SK-N-SH (cell line): ENCODE measurements around the gene ZSCAN30. TPM values are rescaled to one million over a fixed set of nuclear protein-coding genes. Genes with fewer than 3 reads are reported as not detected.
A peak's percentile ranks its signal among the peaks of the same experiment; 100 is the strongest.

Experiments used
- CTCF ChIA-PET: fragments of 300-600, 350-600 bp; formaldehyde crosslinking; extraction: SDS; loops from one replicate; lab custom pipeline; 2021; lab: Yijun Ruan, JAX
- POLR2A ChIA-PET: fragments of 350-600 bp; sonication (Branson Sonifier 250); formaldehyde crosslinking; extraction: SDS; loops from one replicate; lab custom pipeline; 2020; ENCODE audit warnings: antibody characterized with exemption, inconsistent platforms; lab: Yijun Ruan, JAX
- DNase-seq: peaks from one replicate; pipeline ENCODE4 v3.0.0; 2012
- H2AFZ ChIP-seq: fragments of 200-600 bp; sonication (generic); 2 replicates; pipeline ENCODE4 v1.8.1; 2016; ENCODE audit warnings: antibody characterized with exemption, mild to moderate bottlenecking, low read depth
- H3F3A ChIP-seq: fragments of 200-600 bp; sonication (generic); replicated peaks from 2 replicates; pipeline ENCODE3; 2016; ENCODE audit warnings: antibody characterized with exemption, mild to moderate bottlenecking; ENCODE audit not compliant: insufficient read depth
- H3K27ac ChIP-seq, 2 experiments: fragments of 200-500 bp in 1 of 2; fragments of 200-600 bp in 1 of 2; sonication (Bioruptor generic) in 1 of 2; sonication (generic), shearing (Covaris generic) in 1 of 2; 2 replicates each; pipeline versions ENCODE4 v1.5.1 to v1.6.1; 2014 to 2016; ENCODE audit warnings: low read depth in 2 of 2, inconsistent platforms in 1 of 2, low read length in 1 of 2, mild to moderate bottlenecking in 1 of 2, mixed read lengths in 1 of 2
- H3K27me3 ChIP-seq: fragments of 200-600 bp; sonication (generic), shearing (Covaris generic); 2 replicates; pipeline ENCODE4 v1.6.1; 2016; ENCODE audit warnings: mixed run types; ENCODE audit not compliant: insufficient read depth
- H3K36me3 ChIP-seq, 2 experiments: fragments of 200-500 bp in 1 of 2; fragments of 200-600 bp in 1 of 2; sonication (Bioruptor generic) in 1 of 2; sonication (generic) in 1 of 2; replicated peaks in 1 of 2; 2 replicates each; pipeline versions ENCODE3 to v1.5.1; 2014 to 2016; ENCODE audit warnings: low read length in 1 of 2, mild to moderate bottlenecking in 1 of 2; ENCODE audit not compliant: insufficient read depth in 2 of 2, control insufficient read depth in 1 of 2
- H3K4me1 ChIP-seq, 2 experiments: fragments of 200-500 bp in 1 of 2; fragments of 200-600 bp in 1 of 2; sonication (Bioruptor generic) in 1 of 2; sonication (generic), shearing (Covaris generic) in 1 of 2; 2 replicates each; pipeline versions ENCODE4 v1.5.1 to v1.6.1; 2014 to 2016; ENCODE audit warnings: low read depth in 1 of 2, low read length in 1 of 2, mixed run types in 1 of 2; ENCODE audit not compliant: insufficient read depth in 2 of 2, control insufficient read depth in 1 of 2
- H3K4me2 ChIP-seq: fragments of 200-600 bp; sonication (generic), shearing (Covaris generic); 2 replicates; pipeline ENCODE4 v1.6.1; 2017; ENCODE audit warnings: mixed run types
- H3K4me3 ChIP-seq, 2 experiments: fragments of 200-500 bp in 1 of 2; fragments of 200-600 bp in 1 of 2; sonication (Bioruptor generic) in 1 of 2; sonication (generic), shearing (Covaris generic) in 1 of 2; 2 replicates each; pipeline versions ENCODE4 v1.5.1 to v1.8.1; 2014 to 2016; ENCODE audit warnings: low read depth in 2 of 2, inconsistent platforms in 1 of 2, low read length in 1 of 2, mild to moderate bottlenecking in 1 of 2, mixed read lengths in 1 of 2, moderate library complexity in 1 of 2
- H3K79me2 ChIP-seq: fragments of 200-600 bp; sonication (generic); 2 replicates; pipeline ENCODE4 v1.8.1; 2017; ENCODE audit warnings: mild to moderate bottlenecking; ENCODE audit not compliant: insufficient read depth
- H3K9ac ChIP-seq: fragments of 200-600 bp; sonication (generic); 2 replicates; pipeline ENCODE4 v1.6.1; 2017; ENCODE audit warnings: mixed run types
- H3K9me2 ChIP-seq: fragments of 200-600 bp; sonication (generic); 2 replicates; pipeline ENCODE4 v1.6.1; 2017; ENCODE audit warnings: mixed run types
- H3K9me3 ChIP-seq: fragments of 200-600 bp; sonication (generic); 2 replicates; pipeline ENCODE4 v1.6.1; 2017; ENCODE audit warnings: mixed run types, mild to moderate bottlenecking, moderate library complexity
- H4K20me1 ChIP-seq: fragments of 200-600 bp; sonication (generic); 2 replicates; pipeline ENCODE4 v1.6.1; 2017; ENCODE audit warnings: mild to moderate bottlenecking, mixed run types; ENCODE audit not compliant: insufficient read depth
- EP300 ChIP-seq, 2 experiments: IDR thresholded peaks; 2 replicates each; pipeline versions ENCODE4 v1.4.0 to v1.6.1; 2012; ENCODE audit warnings: borderline replicate concordance in 1 of 2, low read depth in 1 of 2, low read length in 1 of 2
- GATA2 ChIP-seq: sonication (generic); formaldehyde crosslinking; IDR thresholded peaks from 2 replicates; pipeline ENCODE4 v1.5.0; 2020; ENCODE audit warnings: mild to moderate bottlenecking, missing genetic modification reagents
- POLR2AphosphoS5 ChIP-seq: IDR thresholded peaks from 2 replicates; pipeline ENCODE4 v1.6.1; 2012; ENCODE audit warnings: low read depth, low read length
- RAD21 ChIP-seq: IDR thresholded peaks from 2 replicates; pipeline ENCODE4 v1.6.1; 2012; ENCODE audit warnings: mild to moderate bottlenecking, low read length
- RCOR1 ChIP-seq: fragments of 150-350 bp; IDR thresholded peaks from 2 replicates; pipeline ENCODE4 v1.6.1; 2017; ENCODE audit warnings: antibody characterized with exemption, low read length
- RFX5 ChIP-seq: IDR thresholded peaks from 2 replicates; pipeline ENCODE4 v1.6.1; 2012; ENCODE audit warnings: mild to moderate bottlenecking, improper control_type of control experiment, low read length
- RXRA ChIP-seq: IDR thresholded peaks from 2 replicates; pipeline ENCODE4 v1.4.0; 2012; ENCODE audit warnings: low read depth, mild to moderate bottlenecking, borderline replicate concordance
- TAF1 ChIP-seq: IDR thresholded peaks from 2 replicates; pipeline ENCODE4 v1.6.1; 2012; ENCODE audit warnings: low read depth, mild to moderate bottlenecking, low read length, moderate library complexity, borderline replicate concordance
- WGBS: methylation state at CpG from one replicate; pipeline ENCODE4 v1.1.6; 2017; ENCODE audit warnings: low lambda C conversion rate; 5-methylcytosine and 5-hydroxymethylcytosine counted together
- polyA plus RNA-seq, 3 experiments: library from polyadenylated mRNA; depleted of rRNA; stranded (reverse); fragments of >200 nt; gene quantifications; 2 replicates each; pipeline ENCODE4 v1.2.3, GENCODE V29; 2012
- TF ChIP-seq, protein P1 (sequence below): IDR thresholded peaks from 2 replicates; pipeline ENCODE4 v1.4.0; 2012; ENCODE audit warnings: low read depth, borderline replicate concordance
- TF ChIP-seq, protein P2 (sequence below): fragments of 200-600 bp; sonication (generic); IDR thresholded peaks from 2 replicates; pipeline ENCODE4 v1.6.1; 2017; ENCODE audit warnings: antibody characterized with exemption, mild to moderate bottlenecking, moderate library complexity
- TF ChIP-seq, protein P3 (sequence below): fragments of 150-350 bp; IDR thresholded peaks from 2 replicates; pipeline ENCODE4 v1.6.1; 2017; ENCODE audit warnings: antibody characterized with exemption, low read length, low read depth, borderline replicate concordance

Gene ZSCAN30
- polyA plus RNA-seq, 1 of the 3 experiments (the other 2 are of a cell fraction), result 5.9 TPM

DNA sequence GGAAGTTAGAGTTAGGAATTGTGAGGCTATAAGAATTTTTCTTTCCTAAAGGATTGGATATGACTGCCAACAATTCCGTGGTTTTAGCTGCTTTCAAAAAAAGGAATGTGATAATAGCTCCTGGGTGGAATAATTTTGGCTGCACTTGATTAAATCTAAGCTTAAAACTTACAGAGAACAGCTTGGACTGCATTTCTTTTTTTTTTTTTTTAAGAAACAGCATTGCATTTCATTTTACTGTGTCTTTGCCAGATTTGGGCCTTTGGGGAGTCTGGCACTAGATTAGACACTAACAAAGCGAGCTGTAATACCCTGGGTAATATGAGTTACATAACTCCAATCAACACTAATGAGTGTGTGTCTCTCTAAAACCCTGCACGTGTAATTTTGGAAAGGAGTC, 87.0 kb downstream of the ZSCAN30 start (continued):
- TF ChIP-seq, protein P1, sequence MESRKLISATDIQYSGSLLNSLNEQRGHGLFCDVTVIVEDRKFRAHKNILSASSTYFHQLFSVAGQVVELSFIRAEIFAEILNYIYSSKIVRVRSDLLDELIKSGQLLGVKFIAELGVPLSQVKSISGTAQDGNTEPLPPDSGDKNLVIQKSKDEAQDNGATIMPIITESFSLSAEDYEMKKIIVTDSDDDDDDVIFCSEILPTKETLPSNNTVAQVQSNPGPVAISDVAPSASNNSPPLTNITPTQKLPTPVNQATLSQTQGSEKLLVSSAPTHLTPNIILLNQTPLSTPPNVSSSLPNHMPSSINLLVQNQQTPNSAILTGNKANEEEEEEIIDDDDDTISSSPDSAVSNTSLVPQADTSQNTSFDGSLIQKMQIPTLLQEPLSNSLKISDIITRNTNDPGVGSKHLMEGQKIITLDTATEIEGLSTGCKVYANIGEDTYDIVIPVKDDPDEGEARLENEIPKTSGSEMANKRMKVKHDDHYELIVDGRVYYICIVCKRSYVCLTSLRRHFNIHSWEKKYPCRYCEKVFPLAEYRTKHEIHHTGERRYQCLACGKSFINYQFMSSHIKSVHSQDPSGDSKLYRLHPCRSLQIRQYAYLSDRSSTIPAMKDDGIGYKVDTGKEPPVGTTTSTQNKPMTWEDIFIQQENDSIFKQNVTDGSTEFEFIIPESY, result no peak
- TF ChIP-seq RAD21 (no peak), POLR2AphosphoS5 (no peak)

DNA sequence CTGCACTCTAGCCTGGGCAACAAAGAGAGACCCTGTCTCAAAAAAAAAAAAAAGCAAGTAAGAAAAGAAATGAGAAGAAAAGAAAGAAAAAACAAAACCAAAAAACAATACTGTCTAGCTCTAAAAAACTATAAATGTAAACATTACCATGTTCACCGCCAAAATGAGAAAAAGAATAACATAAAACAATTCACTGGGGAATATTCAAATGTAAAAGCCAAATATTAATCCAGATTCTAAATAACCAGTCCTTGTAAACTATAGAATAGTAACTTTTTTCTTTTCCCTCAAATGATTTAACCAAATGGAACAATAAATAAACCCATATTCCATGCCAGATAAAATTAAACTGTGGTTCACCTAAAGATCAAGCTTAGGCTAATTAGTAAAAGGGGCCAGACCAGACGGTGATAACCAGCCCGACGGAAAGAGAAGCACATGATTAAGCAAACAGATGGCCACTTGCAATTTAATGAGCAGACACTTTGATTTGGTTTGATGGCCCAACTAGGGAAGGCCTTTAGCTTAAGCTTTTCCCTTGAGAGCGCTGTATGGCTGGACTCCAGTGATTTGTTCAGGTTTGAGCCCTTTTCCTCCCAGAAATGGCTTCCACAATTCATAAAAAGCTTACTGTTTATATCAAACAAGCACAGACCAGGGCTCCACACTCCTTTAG, 88.6 kb downstream of the ZSCAN30 start:
- POLR2A ChIA-PET, result no interaction called here
- Histone ChIP-seq H3K27me3 (no peaks in the 10 kb centered on the region), H3K4me3 (no peak overlapping the region), H3K9me2 (no peaks in the 10 kb centered on the region), H3F3A (no peaks in the 10 kb centered on the region), H4K20me1 (no peaks in the 10 kb centered on the region), H3K4me2 (no peak overlapping the region), H3K79me2 (no peaks in the 10 kb centered on the region), H2AFZ (no peak overlapping the region), H3K36me3 (no peaks in the 10 kb centered on the region), H3K4me1 (no peaks in the 10 kb centered on the region; a peak in 1 of 4 replicates), H3K9ac (no peak overlapping the region), H3K27ac (peak overlapping the region in 1 of 2 experiments; percentile 87; a peak in 2 of 4 replicates), H3K9me3 (no peaks in the 10 kb centered on the region)
- WGBS, result 62% methylated on average over 5 of the region's 5 CpGs
- DNase-seq, result peak; percentile 52
- no peak for TF ChIP-seq RXRA
- TF ChIP-seq RFX5, result no peak
- peak in 1 of 2 experiments; percentile 28; a peak in 1 of 4 replicates for TF ChIP-seq EP300 (IDR thresholded peaks at IDR 0.05; ENCODE audit: borderline replicate concordance in 1 of 2, low read depth in 1 of 2, low read length in 1 of 2)
- TF ChIP-seq RCOR1, result 0 out of 2 replicates have a peak, but pooled peaks have one; percentile 13
- TF ChIP-seq TAF1, result no peak
- TF ChIP-seq GATA2 (CRISPR knock-in tag), result peak; percentile 55
- TF ChIP-seq, protein P2, sequence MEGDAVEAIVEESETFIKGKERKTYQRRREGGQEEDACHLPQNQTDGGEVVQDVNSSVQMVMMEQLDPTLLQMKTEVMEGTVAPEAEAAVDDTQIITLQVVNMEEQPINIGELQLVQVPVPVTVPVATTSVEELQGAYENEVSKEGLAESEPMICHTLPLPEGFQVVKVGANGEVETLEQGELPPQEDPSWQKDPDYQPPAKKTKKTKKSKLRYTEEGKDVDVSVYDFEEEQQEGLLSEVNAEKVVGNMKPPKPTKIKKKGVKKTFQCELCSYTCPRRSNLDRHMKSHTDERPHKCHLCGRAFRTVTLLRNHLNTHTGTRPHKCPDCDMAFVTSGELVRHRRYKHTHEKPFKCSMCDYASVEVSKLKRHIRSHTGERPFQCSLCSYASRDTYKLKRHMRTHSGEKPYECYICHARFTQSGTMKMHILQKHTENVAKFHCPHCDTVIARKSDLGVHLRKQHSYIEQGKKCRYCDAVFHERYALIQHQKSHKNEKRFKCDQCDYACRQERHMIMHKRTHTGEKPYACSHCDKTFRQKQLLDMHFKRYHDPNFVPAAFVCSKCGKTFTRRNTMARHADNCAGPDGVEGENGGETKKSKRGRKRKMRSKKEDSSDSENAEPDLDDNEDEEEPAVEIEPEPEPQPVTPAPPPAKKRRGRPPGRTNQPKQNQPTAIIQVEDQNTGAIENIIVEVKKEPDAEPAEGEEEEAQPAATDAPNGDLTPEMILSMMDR, result no peak
- TF ChIP-seq, protein P3, sequence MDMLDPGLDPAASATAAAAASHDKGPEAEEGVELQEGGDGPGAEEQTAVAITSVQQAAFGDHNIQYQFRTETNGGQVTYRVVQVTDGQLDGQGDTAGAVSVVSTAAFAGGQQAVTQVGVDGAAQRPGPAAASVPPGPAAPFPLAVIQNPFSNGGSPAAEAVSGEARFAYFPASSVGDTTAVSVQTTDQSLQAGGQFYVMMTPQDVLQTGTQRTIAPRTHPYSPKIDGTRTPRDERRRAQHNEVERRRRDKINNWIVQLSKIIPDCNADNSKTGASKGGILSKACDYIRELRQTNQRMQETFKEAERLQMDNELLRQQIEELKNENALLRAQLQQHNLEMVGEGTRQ, result no peak
- CTCF ChIA-PET, result interaction anchor here (0.9 to 1.2 kb wide), 3 partner anchors 16 to 29 kb away, joined by 3 read pairs; no protein-coding TSS in a partner anchor

Other genes starting within 250 kb of the ZSCAN30 start
- 11.5 and 14.1 TPM in 2 replicates for gene MAPRE2, start 248.8 kb downstream of the ZSCAN30 start, polyA plus RNA-seq (2012; rRNA removed)
- 4.8 and 7.4 TPM in 2 replicates for gene ZNF397, start 49.2 kb downstream of the ZSCAN30 start, polyA plus RNA-seq (2012; rRNA removed)
- gene ZNF24, start 54.2 kb upstream of the ZSCAN30 start, polyA plus RNA-seq (2012; rRNA removed), result 6.9 and 10.0 TPM in 2 replicates
- 0.41 and 0.76 TPM in 2 replicates for gene ZNF396, start 87.1 kb upstream of the ZSCAN30 start, polyA plus RNA-seq (2012; rRNA removed)
- 17.0 and 17.7 TPM in 2 replicates for gene INO80C, start 207.7 kb upstream of the ZSCAN30 start, polyA plus RNA-seq (2012; rRNA removed)